ENCODE measurements around the gene PRR30.
"Not testable (repeated sequence)": the region's sequence is repeated elsewhere in the genome, so short reads cannot be mapped to it uniquely, and the experiment has no call there.

Gene PRR30

GRCh38 chr2:27123302-27124150 is 15.7 kb downstream of the PRR30 start, which contains the start of gene ABHD1:
Gene ABHD1, plus strand, starts transcription at chr2:27123815. Its CDS starts 134 bp downstream, at chr2:27123949.
- H3K4me3 ChIP-seq (ENCODE audit: low read depth, low read length): peak within 1 kb of the TSS; percentile 53
- in situ Hi-C loops (cut with HindIII; ENCODE audit: low sequenced_read_pairs): loop anchor here (5.0 kb wide), 1 partner anchor 144 kb away; no protein-coding TSS in a partner anchor
- TF ChIP-seq, protein P1, sequence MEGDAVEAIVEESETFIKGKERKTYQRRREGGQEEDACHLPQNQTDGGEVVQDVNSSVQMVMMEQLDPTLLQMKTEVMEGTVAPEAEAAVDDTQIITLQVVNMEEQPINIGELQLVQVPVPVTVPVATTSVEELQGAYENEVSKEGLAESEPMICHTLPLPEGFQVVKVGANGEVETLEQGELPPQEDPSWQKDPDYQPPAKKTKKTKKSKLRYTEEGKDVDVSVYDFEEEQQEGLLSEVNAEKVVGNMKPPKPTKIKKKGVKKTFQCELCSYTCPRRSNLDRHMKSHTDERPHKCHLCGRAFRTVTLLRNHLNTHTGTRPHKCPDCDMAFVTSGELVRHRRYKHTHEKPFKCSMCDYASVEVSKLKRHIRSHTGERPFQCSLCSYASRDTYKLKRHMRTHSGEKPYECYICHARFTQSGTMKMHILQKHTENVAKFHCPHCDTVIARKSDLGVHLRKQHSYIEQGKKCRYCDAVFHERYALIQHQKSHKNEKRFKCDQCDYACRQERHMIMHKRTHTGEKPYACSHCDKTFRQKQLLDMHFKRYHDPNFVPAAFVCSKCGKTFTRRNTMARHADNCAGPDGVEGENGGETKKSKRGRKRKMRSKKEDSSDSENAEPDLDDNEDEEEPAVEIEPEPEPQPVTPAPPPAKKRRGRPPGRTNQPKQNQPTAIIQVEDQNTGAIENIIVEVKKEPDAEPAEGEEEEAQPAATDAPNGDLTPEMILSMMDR (IDR thresholded peaks at IDR 0.05; ENCODE audit: low read depth, low read length, missing control alignments): no peak
- DNase-seq (ENCODE audit: low read depth): no peak

- in situ Hi-C loops (cut with HindIII; ENCODE audit: low sequenced_read_pairs): loop anchor here (5.0 kb wide), 1 partner anchor 145 kb away; no protein-coding TSS in a partner anchor
- H3K4me3 ChIP-seq (ENCODE audit: low read depth, low read length): no peak overlapping the region
Measured at GRCh38 chr2:27122791-27123190, 16.4 kb downstream of the PRR30 start.

GRCh38 chr2:27121906-27122305 is 17.3 kb downstream of the PRR30 start:
- in situ Hi-C loops (cut with HindIII; ENCODE audit: low sequenced_read_pairs): loop anchor here (5.0 kb wide), 1 partner anchor 145 kb away; no protein-coding TSS in a partner anchor
- TF ChIP-seq, protein P1 (IDR thresholded peaks at IDR 0.05; ENCODE audit: low read depth, low read length, missing control alignments): no peak
- no peak for DNase-seq (ENCODE audit: low read depth)
- no peak overlapping the region for H3K4me3 ChIP-seq (ENCODE audit: low read depth, low read length)

More at GRCh38 chr2:27122791-27123190, 16.4 kb downstream of the PRR30 start:
- no peak for DNase-seq (ENCODE audit: low read depth)
- TF ChIP-seq, protein P1 (IDR thresholded peaks at IDR 0.05; ENCODE audit: low read depth, low read length, missing control alignments): no peak

DNA sequence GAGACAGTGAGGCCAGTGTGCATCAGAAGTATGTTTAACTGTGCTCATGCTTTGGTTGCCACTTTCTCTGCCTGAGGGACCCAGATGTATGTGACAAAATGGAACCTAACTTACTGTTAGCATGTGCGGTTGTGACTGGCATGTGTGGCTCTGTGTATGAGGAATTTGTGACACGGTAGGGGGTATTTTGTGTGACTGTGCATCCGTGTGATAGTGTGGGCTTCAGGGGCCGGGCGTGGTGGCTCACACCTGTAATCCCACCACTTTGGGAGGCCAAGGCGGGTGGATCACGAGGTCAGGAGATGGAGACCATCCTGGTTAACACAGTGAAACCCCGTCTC is 19.9 kb downstream of the PRR30 start:
- in situ Hi-C loops (cut with HindIII; ENCODE audit: low sequenced_read_pairs): loop anchor here (10.0 kb wide), 1 partner anchor 76 kb away; no protein-coding TSS in a partner anchor
- DNase-seq (ENCODE audit: low read depth): not testable (repeated sequence)
- peak overlapping the region; percentile 33 for H3K4me3 ChIP-seq (ENCODE audit: low read depth, low read length)

- H3K4me3 ChIP-seq (ENCODE audit: low read depth, low read length): peak within 1 kb of the TSS; percentile 33
- no peak for DNase-seq (ENCODE audit: low read depth)
- TF ChIP-seq, protein P1 (IDR thresholded peaks at IDR 0.05; ENCODE audit: low read depth, low read length, missing control alignments): no peak
- in situ Hi-C loops (cut with HindIII; ENCODE audit: low sequenced_read_pairs): loop anchor here (10.0 kb wide), 1 partner anchor 76 kb away; no protein-coding TSS in a partner anchor
Measured at GRCh38 chr2:27118525-27119329, 20.5 kb downstream of the PRR30 start, which contains the start of gene CGREF1. Gene CGREF1, minus strand, starts transcription at chr2:27119128. Its CDS starts 14,762 bp downstream, at chr2:27104366.

DNA sequence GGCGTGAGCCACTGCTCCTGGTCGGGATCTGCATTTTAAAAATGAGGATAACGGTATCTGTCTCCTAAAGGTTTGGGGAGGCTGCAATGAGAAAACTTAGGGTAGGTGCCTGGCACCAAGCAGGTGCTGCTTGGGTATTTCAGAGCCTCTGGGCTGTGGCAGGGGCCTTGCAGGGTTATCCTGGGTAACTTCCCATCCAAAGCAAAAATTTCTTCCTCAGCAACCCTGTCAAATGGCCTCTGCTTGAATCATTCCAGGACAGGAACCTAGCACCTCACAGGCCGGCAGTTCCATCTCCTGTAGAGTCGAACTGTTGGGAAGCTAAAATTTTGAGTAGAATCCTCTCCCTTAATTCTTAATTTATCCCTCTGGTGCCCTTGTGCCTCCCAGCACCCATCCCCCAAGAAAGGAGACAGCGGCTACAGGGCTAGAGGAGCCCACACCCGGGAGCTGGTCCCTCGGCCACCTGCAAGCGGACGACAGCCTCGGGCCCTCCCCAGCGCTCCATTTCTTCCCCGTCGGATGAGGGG is 21.1 kb downstream of the PRR30 start:
- in situ Hi-C loops (cut with HindIII; ENCODE audit: low sequenced_read_pairs): loop anchor here (10.0 kb wide), 1 partner anchor 77 kb away; no protein-coding TSS in a partner anchor
- no peak for DNase-seq (ENCODE audit: low read depth)
- peak overlapping the region; percentile 33 for H3K4me3 ChIP-seq (ENCODE audit: low read depth, low read length)
- TF ChIP-seq, protein P1 (IDR thresholded peaks at IDR 0.05; ENCODE audit: low read depth, low read length, missing control alignments): no peak

All from astrocyte of the cerebellum (primary cell).